Measurements from ENCODE around the gene LAMC3.

DNA sequence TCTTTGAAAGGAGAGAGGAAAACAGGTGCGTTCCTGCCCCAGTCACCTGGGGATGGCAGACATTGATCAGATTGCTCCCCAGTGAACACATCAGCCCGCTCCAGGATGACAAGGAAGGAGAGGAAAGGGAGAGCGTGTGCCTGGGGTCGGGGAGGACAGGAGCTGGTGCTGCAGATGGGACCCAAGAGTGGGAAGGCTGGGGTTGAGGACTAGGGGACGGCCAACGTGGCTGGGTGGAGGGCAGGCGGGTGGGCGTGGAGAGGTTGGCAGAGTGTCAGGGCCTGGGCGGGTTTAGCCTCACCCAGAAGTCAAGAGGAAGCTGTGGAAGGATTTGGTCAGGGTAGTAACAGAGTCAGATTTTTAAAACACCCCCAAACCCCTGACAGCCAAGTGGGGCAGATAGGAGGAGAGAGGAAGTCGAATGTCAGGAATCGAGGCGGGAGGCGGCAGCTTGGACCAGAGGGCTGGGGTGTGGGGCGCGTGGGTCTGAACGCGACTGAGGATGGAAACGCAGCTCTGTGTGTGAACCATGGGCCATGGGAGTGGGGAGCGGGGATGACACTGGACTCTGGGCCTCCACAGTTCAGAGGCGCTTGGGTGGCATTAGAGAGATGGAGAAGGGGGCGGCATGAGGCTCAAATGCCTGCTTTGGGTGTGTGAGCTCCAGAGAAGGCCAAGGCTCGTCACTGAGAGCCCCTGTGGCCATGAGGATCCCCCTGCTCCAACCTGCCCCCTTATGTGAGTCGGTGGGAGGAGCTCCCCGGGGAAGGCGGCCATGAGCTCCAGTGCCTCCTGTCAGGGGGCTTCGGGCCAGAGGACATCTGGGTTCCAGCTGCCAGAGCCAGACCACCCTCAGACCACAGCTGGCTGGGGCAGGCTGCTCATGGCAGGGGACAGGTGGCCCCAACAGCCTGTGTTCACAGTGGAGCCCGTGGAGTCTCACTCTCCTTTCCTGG, 24.6 kb downstream of the LAMC3 start:
- TF ChIP-seq, protein P1, sequence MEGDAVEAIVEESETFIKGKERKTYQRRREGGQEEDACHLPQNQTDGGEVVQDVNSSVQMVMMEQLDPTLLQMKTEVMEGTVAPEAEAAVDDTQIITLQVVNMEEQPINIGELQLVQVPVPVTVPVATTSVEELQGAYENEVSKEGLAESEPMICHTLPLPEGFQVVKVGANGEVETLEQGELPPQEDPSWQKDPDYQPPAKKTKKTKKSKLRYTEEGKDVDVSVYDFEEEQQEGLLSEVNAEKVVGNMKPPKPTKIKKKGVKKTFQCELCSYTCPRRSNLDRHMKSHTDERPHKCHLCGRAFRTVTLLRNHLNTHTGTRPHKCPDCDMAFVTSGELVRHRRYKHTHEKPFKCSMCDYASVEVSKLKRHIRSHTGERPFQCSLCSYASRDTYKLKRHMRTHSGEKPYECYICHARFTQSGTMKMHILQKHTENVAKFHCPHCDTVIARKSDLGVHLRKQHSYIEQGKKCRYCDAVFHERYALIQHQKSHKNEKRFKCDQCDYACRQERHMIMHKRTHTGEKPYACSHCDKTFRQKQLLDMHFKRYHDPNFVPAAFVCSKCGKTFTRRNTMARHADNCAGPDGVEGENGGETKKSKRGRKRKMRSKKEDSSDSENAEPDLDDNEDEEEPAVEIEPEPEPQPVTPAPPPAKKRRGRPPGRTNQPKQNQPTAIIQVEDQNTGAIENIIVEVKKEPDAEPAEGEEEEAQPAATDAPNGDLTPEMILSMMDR (IDR thresholded peaks at IDR 0.05; ENCODE audit: poor library complexity, severe bottlenecking) = no peak
- no peak for TF ChIP-seq POLR2AphosphoS5 (IDR thresholded peaks at IDR 0.05)
- TF ChIP-seq RAD21 (conservative IDR thresholded peaks at IDR 0.05) = no peak
- TF ChIP-seq EZH2 (IDR thresholded peaks at IDR 0.05; ENCODE audit: borderline replicate concordance, insufficient read depth, low read length, poor library complexity, severe bottlenecking) = no peak
- no peak for TF ChIP-seq TAF1 (IDR thresholded peaks at IDR 0.05; ENCODE audit: low read depth)

All from neural cell (in vitro differentiated cells).